NT2/D1 (cell line): ENCODE measurements around the gene PEAR1.

Experiments
- SUZ12 ChIP-seq: IDR thresholded peaks from 2 replicates; pipeline ENCODE4 v1.6.1; 2011; ENCODE audit not compliant: insufficient read length, insufficient read depth; ENCODE audit errors: extremely low read depth
- YY1 ChIP-seq: IDR thresholded peaks from 2 replicates; pipeline ENCODE4 v1.6.1; 2011; ENCODE audit not compliant: insufficient read length, insufficient read depth

DNA sequence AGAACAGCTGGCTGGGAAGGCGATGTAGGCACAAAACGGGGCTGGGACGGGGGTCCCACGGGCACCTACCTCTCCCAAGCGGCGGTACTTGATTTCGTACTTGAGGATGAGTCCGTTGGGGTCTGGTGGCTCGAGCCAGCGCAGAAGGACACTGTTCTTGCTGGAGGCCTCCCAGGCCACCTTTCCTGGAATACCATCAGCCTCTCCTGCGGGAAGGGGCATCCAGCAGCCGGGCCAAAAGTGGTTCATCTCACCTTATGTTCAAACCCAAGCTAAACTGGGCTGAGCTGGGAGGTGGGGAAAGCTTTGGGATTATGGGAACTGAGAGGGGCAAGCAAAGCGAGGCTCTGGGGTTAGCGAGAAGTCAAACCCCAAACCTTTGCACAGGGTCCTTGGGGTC is 48.9 kb upstream of the PEAR1 start:
- no peak for TF ChIP-seq SUZ12
- no peak for TF ChIP-seq YY1
